Calu3 (cell line): Measurements from ENCODE around the gene IZUMO4. TPM values are rescaled to one million over a fixed set of nuclear protein-coding genes. Genes with fewer than 3 reads are reported as not detected.

Experiments
- BruUV-seq: library from RNA; stranded (reverse); fragments of 400-500 nt; replicated peaks from 2 replicates; lab custom pipeline; 2021; lab: Mats Ljungman, UMichigan
- CTCF ChIA-PET: fragments of 300-600 bp; sonication (Branson Sonifier 250); formaldehyde crosslinking; loops from one replicate; lab custom pipeline; 2022; ENCODE audit warnings: antibody characterized with exemption; lab: Charles Lee
- DNase-seq: peaks from one replicate; pipeline ENCODE4 v3.0.0; 2022
- H3K27ac Mint-ChIP-seq: one replicate; pipeline ENCODE4 v1.8.0; 2022; ENCODE audit warnings: mixed read lengths; ENCODE audit not compliant: unreplicated experiment
- H3K27me3 Mint-ChIP-seq: one replicate; pipeline ENCODE4 v1.8.0; 2022; ENCODE audit warnings: mixed read lengths; ENCODE audit not compliant: unreplicated experiment
- H3K36me3 Mint-ChIP-seq: one replicate; pipeline ENCODE4 v1.8.0; 2022; ENCODE audit warnings: mild to moderate bottlenecking, moderate library complexity, mixed read lengths; ENCODE audit not compliant: insufficient read depth, unreplicated experiment
- H3K4me1 Mint-ChIP-seq: one replicate; pipeline ENCODE4 v1.8.0; 2022; ENCODE audit warnings: mild to moderate bottlenecking, low read depth, mixed read lengths; ENCODE audit not compliant: unreplicated experiment
- H3K4me3 Mint-ChIP-seq: one replicate; pipeline ENCODE4 v1.8.0; 2022; ENCODE audit warnings: mild to moderate bottlenecking, low read depth, moderate library complexity, mixed read lengths; ENCODE audit not compliant: unreplicated experiment
- H3K9me3 Mint-ChIP-seq: one replicate; pipeline ENCODE4 v1.8.0; 2022; ENCODE audit warnings: low read depth, mixed read lengths; ENCODE audit not compliant: unreplicated experiment
- intact Hi-C: fragments of 100-400 bp; cut with micrococcal nuclease; formaldehyde crosslinking; loops from one replicate; pipeline ENCODE4 v1.10.0; 2022; ENCODE audit not compliant: unreplicated experiment
- total RNA-seq: library from RNA; stranded (reverse); gene quantifications from 2 replicates; pipeline ENCODE4 v1.2.3, GENCODE V29; 2022
- TF ChIP-seq, protein P1 (sequence below): fragments of 200-600 bp; IDR thresholded peaks from one replicate; pipeline ENCODE4 v1.8.0; 2022; ENCODE audit warnings: antibody characterized with exemption; ENCODE audit not compliant: unreplicated experiment

Gene IZUMO4
- total RNA-seq, 1 experiment from 2014 or later, result 2.7 TPM

DNA sequence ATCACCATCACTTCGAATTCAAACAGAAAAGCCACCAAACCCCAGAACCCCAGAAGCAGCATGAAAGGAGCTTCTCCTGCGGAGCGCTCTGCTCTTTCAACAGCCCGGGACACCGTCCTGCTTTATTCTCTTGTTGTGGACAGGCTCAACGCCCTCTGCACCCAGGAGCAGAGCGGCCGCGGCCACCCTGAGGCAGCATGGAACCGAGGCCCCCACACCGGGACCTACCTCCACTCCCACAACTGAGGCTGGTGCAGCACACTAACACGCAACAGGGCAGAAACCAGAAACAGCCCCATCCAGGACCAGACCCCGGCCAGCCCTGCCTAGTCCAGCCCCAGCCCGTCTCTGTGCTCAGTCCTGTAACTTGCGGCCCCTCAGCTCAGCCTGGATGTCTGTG lies 47.5 kb downstream of the IZUMO4 start:
- no TSS peak for BruUV-seq
- intact Hi-C loops, result no loop called here
- Mint-ChIP-seq H3K36me3 (peaks cover 38% of the 10 kb centered on the region), H3K27ac (no peak overlapping the region), H3K27me3 (no peaks in the 10 kb centered on the region), H3K4me1 (no peaks in the 10 kb centered on the region), H3K4me3 (no peak overlapping the region), H3K9me3 (no peaks in the 10 kb centered on the region)
- TF ChIP-seq, protein P1, sequence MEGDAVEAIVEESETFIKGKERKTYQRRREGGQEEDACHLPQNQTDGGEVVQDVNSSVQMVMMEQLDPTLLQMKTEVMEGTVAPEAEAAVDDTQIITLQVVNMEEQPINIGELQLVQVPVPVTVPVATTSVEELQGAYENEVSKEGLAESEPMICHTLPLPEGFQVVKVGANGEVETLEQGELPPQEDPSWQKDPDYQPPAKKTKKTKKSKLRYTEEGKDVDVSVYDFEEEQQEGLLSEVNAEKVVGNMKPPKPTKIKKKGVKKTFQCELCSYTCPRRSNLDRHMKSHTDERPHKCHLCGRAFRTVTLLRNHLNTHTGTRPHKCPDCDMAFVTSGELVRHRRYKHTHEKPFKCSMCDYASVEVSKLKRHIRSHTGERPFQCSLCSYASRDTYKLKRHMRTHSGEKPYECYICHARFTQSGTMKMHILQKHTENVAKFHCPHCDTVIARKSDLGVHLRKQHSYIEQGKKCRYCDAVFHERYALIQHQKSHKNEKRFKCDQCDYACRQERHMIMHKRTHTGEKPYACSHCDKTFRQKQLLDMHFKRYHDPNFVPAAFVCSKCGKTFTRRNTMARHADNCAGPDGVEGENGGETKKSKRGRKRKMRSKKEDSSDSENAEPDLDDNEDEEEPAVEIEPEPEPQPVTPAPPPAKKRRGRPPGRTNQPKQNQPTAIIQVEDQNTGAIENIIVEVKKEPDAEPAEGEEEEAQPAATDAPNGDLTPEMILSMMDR, result no peak
- CTCF ChIA-PET, result no interaction called here
- no peak for DNase-seq

DNA sequence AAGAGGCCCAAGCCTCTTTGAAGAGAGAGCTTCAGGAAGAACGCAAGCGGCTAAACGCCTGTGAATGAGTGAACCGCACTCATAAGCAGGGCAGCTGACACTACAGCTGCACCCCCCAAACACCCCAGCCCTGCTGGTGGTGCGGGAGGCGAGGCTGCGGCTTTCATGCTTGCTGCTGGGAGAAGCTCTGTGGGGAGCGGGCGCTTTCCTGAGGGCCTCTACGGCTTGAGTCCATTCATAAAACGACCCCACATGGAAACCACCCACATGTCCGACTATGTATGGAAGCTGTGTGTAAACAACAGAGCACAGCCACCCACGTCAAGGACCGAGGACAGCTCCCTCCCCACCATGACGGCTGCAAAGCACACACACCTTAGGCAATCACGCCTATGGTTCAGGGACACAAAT lies 49.1 kb downstream of the IZUMO4 start:
- Mint-ChIP-seq H3K9me3 (no peaks in the 10 kb centered on the region), H3K4me1 (no peaks in the 10 kb centered on the region), H3K27ac (no peak overlapping the region), H3K27me3 (no peaks in the 10 kb centered on the region), H3K4me3 (no peak overlapping the region), H3K36me3 (peaks cover 54% of the 10 kb centered on the region)
- CTCF ChIA-PET, result no interaction called here
- BruUV-seq, result no TSS peak
- TF ChIP-seq, protein P1, result no peak
- no peak for DNase-seq
- intact Hi-C loops, result no loop called here

DNA sequence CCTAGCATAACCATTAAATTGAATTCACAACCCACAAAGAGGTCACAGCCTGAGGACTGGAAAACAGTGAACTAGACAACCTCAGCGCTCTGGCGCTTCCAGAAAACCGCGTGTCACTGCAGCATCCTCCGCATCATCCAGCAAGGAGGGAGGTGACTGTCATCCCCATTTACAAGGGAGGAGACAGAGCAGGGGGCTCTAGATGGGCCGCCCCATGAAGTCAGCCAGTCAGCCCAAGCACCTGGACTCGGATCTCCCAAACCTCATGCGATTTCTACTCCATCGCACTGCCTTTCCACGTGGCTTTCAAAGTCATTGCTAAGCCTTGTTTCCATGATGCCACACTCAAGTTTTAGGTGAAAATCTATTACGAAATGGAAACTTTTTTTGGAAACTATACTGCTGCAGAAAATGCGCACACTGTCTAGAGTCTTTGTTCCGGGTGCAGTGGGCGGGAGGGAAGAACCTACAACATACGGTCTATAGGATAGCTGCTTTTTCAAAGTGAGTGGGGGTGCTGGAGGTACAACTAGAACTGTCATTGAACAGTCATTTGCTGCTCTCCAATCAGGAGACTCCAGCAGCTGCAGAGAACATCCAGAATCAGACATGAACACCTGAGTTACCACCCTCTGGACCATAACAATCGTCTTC lies 51.9 kb downstream of the IZUMO4 start:
- no peaks in the 10 kb centered on the region for H3K27me3 Mint-ChIP-seq
- TF ChIP-seq, protein P1, result no peak
- no TSS peak for BruUV-seq
- H3K36me3 Mint-ChIP-seq, result peaks cover 65% of the 10 kb centered on the region
- CTCF ChIA-PET, result interaction anchor here (0.7 kb wide), 1 partner anchor 16 kb away, joined by 4 read pairs; no protein-coding TSS in a partner anchor
- peak overlapping the region; percentile 75 for H3K4me3 Mint-ChIP-seq
- no peaks in the 10 kb centered on the region for H3K4me1 Mint-ChIP-seq
- DNase-seq, result no peak
- no peaks in the 10 kb centered on the region for H3K9me3 Mint-ChIP-seq
- intact Hi-C loops, result no loop called here
- H3K27ac Mint-ChIP-seq, result no peak overlapping the region

Other genes starting within 250 kb of the IZUMO4 start
- gene REXO1, start 248.4 kb upstream of the IZUMO4 start, total RNA-seq, result 34.1 and 39.5 TPM in 2 replicates
- 32.3 and 39.0 TPM in 2 replicates for gene KLF16, start 233.3 kb upstream of the IZUMO4 start, total RNA-seq
- gene ABHD17A, start 211.4 kb upstream of the IZUMO4 start, total RNA-seq, result 35.2 and 36.9 TPM in 2 replicates
- gene ADAT3, start 191.5 kb upstream of the IZUMO4 start, total RNA-seq, result 6.7 TPM in 2 replicates
- 64.2 and 80.5 TPM in 2 replicates for gene SCAMP4, start 191.5 kb upstream of the IZUMO4 start, total RNA-seq
- gene CSNK1G2, start 155.7 kb upstream of the IZUMO4 start, total RNA-seq, result 54.5 and 59.2 TPM in 2 replicates
- 65.3 and 72.3 TPM in 2 replicates for gene BTBD2, start 81.2 kb upstream of the IZUMO4 start, total RNA-seq
- gene MKNK2, start 45.7 kb upstream of the IZUMO4 start, total RNA-seq, result 96.0 and 99.7 TPM in 2 replicates
- 13.7 and 15.8 TPM in 2 replicates for gene MOB3A, start 589 bp upstream of the IZUMO4 start, total RNA-seq
- gene AP3D1, start 54.7 kb downstream of the IZUMO4 start, total RNA-seq, result 107 and 108 TPM in 2 replicates
- gene DOT1L, start 67.0 kb downstream of the IZUMO4 start, total RNA-seq, result 39.3 and 42.9 TPM in 2 replicates
- 38.7 and 43.5 TPM in 2 replicates for gene PLEKHJ1, start 139.4 kb downstream of the IZUMO4 start, total RNA-seq
- 83.0 and 83.6 TPM in 2 replicates for gene SF3A2, start 139.9 kb downstream of the IZUMO4 start, total RNA-seq
- gene AMH, start 152.4 kb downstream of the IZUMO4 start, total RNA-seq, result 3.7 and 5.0 TPM in 2 replicates
- gene JSRP1, start 159.5 kb downstream of the IZUMO4 start, total RNA-seq, result 0.73 TPM in 1 of 2 replicates, not detected in the other
- gene PEAK3, start 185.3 kb downstream of the IZUMO4 start, total RNA-seq, result not detected in 2 replicates
- not detected in 2 replicates for gene LINGO3, start 211.2 kb downstream of the IZUMO4 start, total RNA-seq
- 71.5 and 93.0 TPM in 2 replicates for gene LSM7, start 231.7 kb downstream of the IZUMO4 start, total RNA-seq
- 56.0 and 59.3 TPM in 2 replicates for gene SPPL2B, start 231.8 kb downstream of the IZUMO4 start, total RNA-seq